Activated gamma-delta T cell treated with anti-CD3 and anti-CD28 coated beads, Interleukin-2, amount 50 U/mL, for 16 hours (primary cell): ENCODE results near the gene CYP17A1.
A peak's percentile ranks its signal among the peaks of the same experiment; 100 is the strongest.
"Not testable (repeated sequence)": the region's sequence is repeated elsewhere in the genome, so short reads cannot be mapped to it uniquely, and the experiment has no call there.

Experiments
- DNase-seq: peaks from one replicate; pipeline ENCODE4 v3.0.0-alpha.2; 2020; ENCODE audit warnings: low read depth

Gene CYP17A1

GRCh38 chr10:102835007-102835482 lies 2.2 kb downstream of the CYP17A1 start:
- DNase-seq = peak; percentile 60

GRCh38 chr10:102834143-102834542 lies 3.1 kb downstream of the CYP17A1 start:
- no peak for DNase-seq

- no peak for DNase-seq
These were observed 4.2 kb downstream of the CYP17A1 start for GRCh38 chr10:102832987-102833386.

- DNase-seq = no peak
These were observed 5.0 kb downstream of the CYP17A1 start for GRCh38 chr10:102832248-102832647.

GRCh38 chr10:102831322-102832071 lies 5.7 kb downstream of the CYP17A1 start:
- DNase-seq = no peak

GRCh38 chr10:102827597-102827975 lies 9.6 kb downstream of the CYP17A1 start:
- DNase-seq = no peak

- no peak for DNase-seq
These were observed 10.9 kb downstream of the CYP17A1 start for GRCh38 chr10:102826148-102826796.

GRCh38 chr10:102824664-102825063 lies 12.5 kb downstream of the CYP17A1 start:
- DNase-seq = no peak

GRCh38 chr10:102822222-102822621 lies 15.0 kb downstream of the CYP17A1 start:
- no peak for DNase-seq

GRCh38 chr10:102820008-102820407 lies 17.2 kb downstream of the CYP17A1 start:
- DNase-seq = not testable (repeated sequence)

- DNase-seq = no peak
These were observed 18.2 kb downstream of the CYP17A1 start for GRCh38 chr10:102819054-102819453.

- DNase-seq = no peak
These were observed 20.0 kb downstream of the CYP17A1 start for GRCh38 chr10:102817175-102817574.

GRCh38 chr10:102815790-102816549 lies 21.2 kb downstream of the CYP17A1 start:
- no peak for DNase-seq

- no peak for DNase-seq
These were observed 22.1 kb downstream of the CYP17A1 start for GRCh38 chr10:102814873-102815661.

GRCh38 chr10:102814453-102814871 lies 22.8 kb downstream of the CYP17A1 start:
- no peak for DNase-seq

GRCh38 chr10:102813734-102814452 lies 23.3 kb downstream of the CYP17A1 start:
- no peak for DNase-seq

- DNase-seq = no peak
These were observed 24.1 kb downstream of the CYP17A1 start for GRCh38 chr10:102813017-102813541.

- no peak for DNase-seq
These were observed 24.9 kb downstream of the CYP17A1 start for GRCh38 chr10:102812231-102812876.

- DNase-seq = no peak
These were observed 25.9 kb downstream of the CYP17A1 start for GRCh38 chr10:102811346-102811745.

- no peak for DNase-seq
These were observed 28.8 kb downstream of the CYP17A1 start for GRCh38 chr10:102808380-102808779.
